Testis (tissue), 2 donors: ENCODE results near the gene PLXNB3.

Source experiments
- POLR2A ChIP-seq: fragments of 450-650 bp; IDR thresholded peaks from one replicate; pipeline ENCODE4 v1.6.1; 2017; ENCODE audit warnings: antibody characterized with exemption, mild to moderate bottlenecking, moderate library complexity
- TF ChIP-seq, protein P1 (sequence below), 3 experiments: fragments of 450-650 bp in 2 of 3; fragments of 200-600 bp in 1 of 3; sonication (generic) in 1 of 3; IDR thresholded peaks; one replicate each; pipeline ENCODE4 v1.5.1; 2016 to 2019; ENCODE audit warnings: antibody characterized with exemption in 3 of 3, mild to moderate bottlenecking in 2 of 3, moderate library complexity in 1 of 3

GRCh38 chrX:153734871-153735270 lies 29.2 kb upstream of the PLXNB3 start:
- no peak for TF ChIP-seq POLR2A
- TF ChIP-seq, protein P1, sequence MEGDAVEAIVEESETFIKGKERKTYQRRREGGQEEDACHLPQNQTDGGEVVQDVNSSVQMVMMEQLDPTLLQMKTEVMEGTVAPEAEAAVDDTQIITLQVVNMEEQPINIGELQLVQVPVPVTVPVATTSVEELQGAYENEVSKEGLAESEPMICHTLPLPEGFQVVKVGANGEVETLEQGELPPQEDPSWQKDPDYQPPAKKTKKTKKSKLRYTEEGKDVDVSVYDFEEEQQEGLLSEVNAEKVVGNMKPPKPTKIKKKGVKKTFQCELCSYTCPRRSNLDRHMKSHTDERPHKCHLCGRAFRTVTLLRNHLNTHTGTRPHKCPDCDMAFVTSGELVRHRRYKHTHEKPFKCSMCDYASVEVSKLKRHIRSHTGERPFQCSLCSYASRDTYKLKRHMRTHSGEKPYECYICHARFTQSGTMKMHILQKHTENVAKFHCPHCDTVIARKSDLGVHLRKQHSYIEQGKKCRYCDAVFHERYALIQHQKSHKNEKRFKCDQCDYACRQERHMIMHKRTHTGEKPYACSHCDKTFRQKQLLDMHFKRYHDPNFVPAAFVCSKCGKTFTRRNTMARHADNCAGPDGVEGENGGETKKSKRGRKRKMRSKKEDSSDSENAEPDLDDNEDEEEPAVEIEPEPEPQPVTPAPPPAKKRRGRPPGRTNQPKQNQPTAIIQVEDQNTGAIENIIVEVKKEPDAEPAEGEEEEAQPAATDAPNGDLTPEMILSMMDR (IDR thresholded peaks at IDR 0.05) = no peak
